HCT116 (cell line): ENCODE results near the gene LZTR1. TPM values are rescaled to one million over a fixed set of nuclear protein-coding genes. Genes with fewer than 3 reads are reported as not detected.

Source experiments
- ATAC-seq: fragments of 200-7000 bp; cut with Tn5 transposase; 2 replicates; pipeline ENCODE4 v1.9.1; 2020; ENCODE audit warnings: mild to moderate bottlenecking, moderate library complexity
- BruUV-seq: library from RNA; stranded (reverse); fragments of 400-500 nt; replicated peaks from 2 replicates; lab custom pipeline; 2021; lab: Mats Ljungman, UMichigan
- CTCF ChIA-PET: fragments of 300-600 bp; sonication (Branson Sonifier 250); formaldehyde crosslinking; loops from one replicate; lab custom pipeline; 2021; ENCODE audit warnings: antibody characterized with exemption; lab: Charles Lee
- POLR2A ChIA-PET: fragments of 300-600, 350-600 bp; sonication (Branson Sonifier 250); formaldehyde crosslinking; loops from one replicate; lab custom pipeline; 2021; ENCODE audit warnings: antibody characterized with exemption; lab: Charles Lee
- RAD21 ChIA-PET, 2 experiments: fragments of 300-600 bp; sonication (Branson Sonifier 250); formaldehyde crosslinking; loops; one replicate each; lab custom pipeline; 2023; ENCODE audit warnings: low total read pairs in 2 of 2; ENCODE audit not compliant: uncharacterized antibody in 2 of 2, unreplicated experiment in 2 of 2, low non-redundant PET in 1 of 2; lab: Charles Lee
- DNase-seq: peaks from one replicate; pipeline ENCODE4 v3.0.0-alpha.2; 2010; ENCODE audit warnings: low read depth, low spot score
- H2AFZ ChIP-seq: fragments of 200-600 bp; shearing (Covaris generic), sonication (generic); 2 replicates; pipeline ENCODE4 v1.6.1; 2017; ENCODE audit warnings: low read depth, mixed run types, mixed read lengths, antibody characterized with exemption, low read length; ENCODE audit not compliant: poor library complexity, severe bottlenecking
- H3K27ac ChIP-seq: 2 replicates; pipeline ENCODE4 v1.5.1; 2012; ENCODE audit warnings: low read depth, low read length
- H3K27me3 ChIP-seq: fragments of 200-600 bp; sonication (generic); 2 replicates; pipeline ENCODE4 v1.6.1; 2016; ENCODE audit warnings: mixed run types, low read length, mixed read lengths; ENCODE audit not compliant: insufficient read depth
- H3K36me3 ChIP-seq, 2 experiments: fragments of 200-500 bp in 1 of 2; fragments of 200-600 bp in 1 of 2; sonication (Bioruptor generic) in 1 of 2; sonication (generic) in 1 of 2; 2 replicates each; pipeline versions ENCODE4 v1.5.1 to v1.6.1; 2014 to 2016; ENCODE audit warnings: low read length in 2 of 2, inconsistent platforms in 1 of 2, mixed read lengths in 1 of 2, mixed run types in 1 of 2; ENCODE audit not compliant: insufficient read depth in 2 of 2, control insufficient read depth in 1 of 2
- H3K4me1 ChIP-seq, 2 experiments: fragments of 200-600 bp in 1 of 2; sonication (generic) in 1 of 2; 2 replicates each; pipeline versions ENCODE4 v1.5.1 to v1.6.1; 2012 to 2017; ENCODE audit warnings: low read length in 2 of 2, inconsistent platforms in 1 of 2, mild to moderate bottlenecking in 1 of 2, mixed read lengths in 1 of 2, mixed run types in 1 of 2, moderate library complexity in 1 of 2; ENCODE audit not compliant: insufficient read depth in 2 of 2, control insufficient read depth in 1 of 2
- H3K4me2 ChIP-seq: fragments of 200-600 bp; sonication (generic); 2 replicates; pipeline ENCODE4 v1.6.1; 2017; ENCODE audit warnings: mixed run types, low read length, mixed read lengths
- H3K4me3 ChIP-seq, 2 experiments: fragments of 200-600 bp in 1 of 2; sonication (generic) in 1 of 2; replicated peaks in 1 of 2; 2 replicates each; pipeline ENCODE4 v1.5.1; 2011 to 2016; ENCODE audit warnings: low read length in 2 of 2, control low read depth in 1 of 2, low read depth in 1 of 2, mild to moderate bottlenecking in 1 of 2, mixed read lengths in 1 of 2, mixed run types in 1 of 2
- H3K79me2 ChIP-seq: fragments of 200-600 bp; sonication (generic); 2 replicates; pipeline ENCODE4 v1.6.1; 2017; ENCODE audit warnings: mild to moderate bottlenecking, mixed run types, low read length, moderate library complexity, mixed read lengths; ENCODE audit not compliant: insufficient read depth
- H3K9ac ChIP-seq: fragments of 200-600 bp; sonication (generic); 2 replicates; pipeline ENCODE4 v1.6.1; 2016; ENCODE audit warnings: low read length, mixed read lengths
- H3K9me2 ChIP-seq: fragments of 200-600 bp; sonication (generic), shearing (Covaris generic); 2 replicates; pipeline ENCODE4 v1.6.1; 2017; ENCODE audit warnings: mixed run types, mild to moderate bottlenecking, moderate library complexity; ENCODE audit not compliant: insufficient read depth
- H3K9me3 ChIP-seq, 2 experiments: fragments of 200-500 bp in 1 of 2; fragments of 200-600 bp in 1 of 2; sonication (Bioruptor generic) in 1 of 2; sonication (generic) in 1 of 2; 2 replicates each; pipeline ENCODE4 v1.6.1; 2014 to 2017; ENCODE audit warnings: low read length in 2 of 2, mixed read lengths in 2 of 2, inconsistent platforms in 1 of 2, low read depth in 1 of 2, mild to moderate bottlenecking in 1 of 2, mixed run types in 1 of 2, moderate library complexity in 1 of 2; ENCODE audit not compliant: control insufficient read depth in 1 of 2, insufficient read depth in 1 of 2
- H4K20me1 ChIP-seq: fragments of 200-600 bp; sonication (generic), shearing (Covaris generic); 2 replicates; pipeline ENCODE4 v1.6.1; 2017; ENCODE audit warnings: mixed run types, mild to moderate bottlenecking, moderate library complexity; ENCODE audit not compliant: insufficient read depth
- CBX3 ChIP-seq: IDR thresholded peaks from 2 replicates; pipeline ENCODE4 v1.6.1; 2012; ENCODE audit warnings: low read depth
- CTCF ChIP-seq, 3 experiments: fragments of 200-600 bp in 1 of 3; sonication (generic) in 1 of 3; IDR thresholded peaks in 2 of 3; conservative IDR thresholded peaks in 1 of 3; 2 replicates each; pipeline ENCODE4 v1.5.1; 2012 to 2017; ENCODE audit warnings: low read depth in 2 of 3, low read length in 2 of 3, antibody characterized with exemption in 1 of 3, borderline replicate concordance in 1 of 3, control low read depth in 1 of 3, mild to moderate bottlenecking in 1 of 3, mixed read lengths in 1 of 3, mixed run types in 1 of 3, moderate library complexity in 1 of 3; ENCODE audit not compliant: insufficient read depth in 1 of 3
- EGR1 ChIP-seq: IDR thresholded peaks from 2 replicates; pipeline ENCODE4 v1.6.1; 2012; ENCODE audit warnings: low read depth
- EZH2 ChIP-seq: fragments of 200-600 bp; sonication (generic); IDR thresholded peaks from 2 replicates; pipeline ENCODE4 v1.6.1; 2017; ENCODE audit warnings: antibody characterized with exemption, mixed run types
- FOSL1 ChIP-seq: IDR thresholded peaks from 2 replicates; pipeline ENCODE4 v1.6.1; 2012; ENCODE audit warnings: low read depth
- JUND ChIP-seq: IDR thresholded peaks from 2 replicates; pipeline ENCODE4 v1.6.1; 2012
- POLR2AphosphoS5 ChIP-seq: IDR thresholded peaks from 2 replicates; pipeline ENCODE4 v1.6.1; 2011; ENCODE audit warnings: mild to moderate bottlenecking, low read depth, low read length, moderate library complexity
- SP1 ChIP-seq: IDR thresholded peaks from 2 replicates; pipeline ENCODE4 v1.6.1; 2012; ENCODE audit warnings: low read depth
- TCF7L2 ChIP-seq: IDR thresholded peaks from 2 replicates; pipeline ENCODE4 v1.7.0; 2011; ENCODE audit warnings: borderline replicate concordance, inconsistent platforms; ENCODE audit not compliant: insufficient read depth, insufficient read length; ENCODE audit errors: extremely low read depth
- ZBTB33 ChIP-seq: IDR thresholded peaks from 2 replicates; pipeline ENCODE4 v1.6.1; 2011; ENCODE audit warnings: mild to moderate bottlenecking, low read length, moderate library complexity; ENCODE audit not compliant: insufficient replicate concordance; ENCODE audit errors: extremely low read depth
- ZFX ChIP-seq: fragments of 450-650 bp; IDR thresholded peaks from 2 replicates; pipeline ENCODE4 v1.6.1; 2017
- ZNF274 ChIP-seq: fragments of 200-500 bp; sonication (Bioruptor generic); IDR thresholded peaks from 2 replicates; pipeline ENCODE4 v1.6.1; 2014; ENCODE audit warnings: mild to moderate bottlenecking, low read depth, low read length, inconsistent platforms
- intact Hi-C: fragments of 100-400 bp; cut with micrococcal nuclease; formaldehyde crosslinking; loops from 2 replicates; pipeline ENCODE4 v1.10.0; 2022
- total RNA-seq: library from RNA; stranded (reverse); gene quantifications from one replicate; pipeline ENCODE4 v1.2.1, GENCODE V29; 2021; ENCODE audit not compliant: unreplicated experiment

Gene LZTR1
- total RNA-seq, 1 experiment from 2014 or later: 56.5 TPM

GRCh38 chr22:21028277-21029251 is 46.5 kb downstream of the LZTR1 start:
- ATAC-seq: no peak
- H4K20me1 ChIP-seq: no peaks in the 10 kb centered on the region
- no peaks in the 10 kb centered on the region for H3K9me2 ChIP-seq
- TF ChIP-seq POLR2AphosphoS5 (no peak), EGR1 (no peak), EZH2 (no peak), JUND (no peak), TCF7L2 (no peak), SP1 (no peak), ZBTB33 (no peak), ZNF274 (no peak), ZFX (no peak), CBX3 (no peak), CTCF (IDR thresholded peaks at IDR 0.05 in 2 of 3, conservative IDR thresholded peaks at IDR 0.05 in 1 of 3; ENCODE audit: borderline replicate concordance in 1 of 3, insufficient read depth in 1 of 3, low read depth in 2 of 3, low read length in 2 of 3) (no peak), FOSL1 (no peak)
- TF ChIP-seq, all 23 proteins: peak for 0
- Histone ChIP-seq H3K79me2 (no peaks in the 10 kb centered on the region), H3K36me3 (no peaks in the 10 kb centered on the region), H3K9ac (no peak overlapping the region), H3K9me3 (no peaks in the 10 kb centered on the region), H3K4me2 (no peak overlapping the region), H3K27ac (no peak overlapping the region), H3K27me3 (no peaks in the 10 kb centered on the region), H3K4me3 (no peak overlapping the region), H3K4me1 (no peaks in the 10 kb centered on the region), H2AFZ (no peak overlapping the region)
- intact Hi-C loops: no loop called here
- ChIA-PET POLR2A (no interaction called here), CTCF (no interaction called here), RAD21 (no interaction called here)
- no peak for DNase-seq
- no TSS peak for BruUV-seq
